ENCODE data around the gene SH3PXD2A.
"Not testable (repeated sequence)": the region's sequence is repeated elsewhere in the genome, so short reads cannot be mapped to it uniquely, and the experiment has no call there.

The SH3PXD2A gene

GRCh38 chr10:103616705-103617601 is 238.4 kb downstream of the SH3PXD2A start:
- DNase-seq = peak; percentile 67 to 85

- DNase-seq = no peak
These were observed 240.8 kb downstream of the SH3PXD2A start for GRCh38 chr10:103614306-103615158.

- no peak for DNase-seq
These were observed 241.8 kb downstream of the SH3PXD2A start for GRCh38 chr10:103613616-103614015.

GRCh38 chr10:103612462-103613365 is 242.7 kb downstream of the SH3PXD2A start:
- peak; percentile 91 to 95 for DNase-seq

- no peak for DNase-seq
These were observed 244.4 kb downstream of the SH3PXD2A start for GRCh38 chr10:103610921-103611511.

- DNase-seq = no peak
These were observed 245.3 kb downstream of the SH3PXD2A start for GRCh38 chr10:103610083-103610472.

- no peak for DNase-seq
These were observed 245.9 kb downstream of the SH3PXD2A start for GRCh38 chr10:103609231-103610082.

- DNase-seq = not testable (repeated sequence)
These were observed 247.3 kb downstream of the SH3PXD2A start for GRCh38 chr10:103608056-103608455.

- DNase-seq = not testable (repeated sequence)
These were observed 248.3 kb downstream of the SH3PXD2A start for GRCh38 chr10:103607051-103607450.

- DNase-seq = not testable (repeated sequence)
These were observed 249.3 kb downstream of the SH3PXD2A start for GRCh38 chr10:103606097-103606438.

- DNase-seq = peak; percentile 60 to 64
These were observed 249.8 kb downstream of the SH3PXD2A start for GRCh38 chr10:103605359-103606096.

GRCh38 chr10:103603382-103603781 is 252.0 kb downstream of the SH3PXD2A start:
- DNase-seq = no peak

- DNase-seq = no peak
These were observed 252.6 kb downstream of the SH3PXD2A start for GRCh38 chr10:103602852-103603155.

- no peak for DNase-seq
These were observed 253.1 kb downstream of the SH3PXD2A start for GRCh38 chr10:103602028-103602851.

GRCh38 chr10:103600956-103601569 is 254.3 kb downstream of the SH3PXD2A start:
- no peak for DNase-seq

- DNase-seq = no peak
These were observed 255.1 kb downstream of the SH3PXD2A start for GRCh38 chr10:103600325-103600724.

GRCh38 chr10:103599907-103600306 is 255.5 kb downstream of the SH3PXD2A start:
- DNase-seq = no peak

GRCh38 chr10:103599211-103599610 is 256.2 kb downstream of the SH3PXD2A start:
- DNase-seq = no peak

- DNase-seq = peak; percentile 48 to 66
These were observed 256.7 kb downstream of the SH3PXD2A start for GRCh38 chr10:103598654-103599115.

All from inflammatory macrophage (primary cell).